ENCODE data around the gene KXD1. TPM values are rescaled to one million over a fixed set of nuclear protein-coding genes. Genes with fewer than 3 reads are reported as not detected.
"Not testable (repeated sequence)": the region's sequence is repeated elsewhere in the genome, so short reads cannot be mapped to it uniquely, and the experiment has no call there.

Gene KXD1
- total RNA-seq, 1 donor from 2014 or later, result 43.9 TPM

- intact Hi-C loops (cut with micrococcal nuclease), result no loop called here
- ATAC-seq, result no peak
Observed at GRCh38 chr19:18568367-18568766, 10.7 kb downstream of the KXD1 start.

GRCh38 chr19:18571564-18572344 lies 14.1 kb downstream of the KXD1 start, which contains the start of gene UBA52:
Gene UBA52 (plus strand): TSS chr19:18571857. CDS start chr19:18573301, 1,444 bp downstream.
- DNase-seq, result peak; percentile 99
- intact Hi-C loops (cut with micrococcal nuclease), result no loop called here
- ATAC-seq, result peak; percentile 97

More at GRCh38 chr19:18568367-18568766, 10.7 kb downstream of the KXD1 start:
- DNase-seq, result no peak

- DNase-seq (no peak), ATAC-seq (no peak)
- intact Hi-C loops (cut with micrococcal nuclease), result no loop called here
Observed at GRCh38 chr19:18574691-18575291, 17.1 kb downstream of the KXD1 start.

GRCh38 chr19:18576383-18576782 lies 18.7 kb downstream of the KXD1 start:
- no peak for DNase-seq
- no peak for ATAC-seq
- intact Hi-C loops (cut with micrococcal nuclease), result no loop called here

GRCh38 chr19:18577365-18577914 lies 19.8 kb downstream of the KXD1 start:
- DNase-seq, result no peak

DNA sequence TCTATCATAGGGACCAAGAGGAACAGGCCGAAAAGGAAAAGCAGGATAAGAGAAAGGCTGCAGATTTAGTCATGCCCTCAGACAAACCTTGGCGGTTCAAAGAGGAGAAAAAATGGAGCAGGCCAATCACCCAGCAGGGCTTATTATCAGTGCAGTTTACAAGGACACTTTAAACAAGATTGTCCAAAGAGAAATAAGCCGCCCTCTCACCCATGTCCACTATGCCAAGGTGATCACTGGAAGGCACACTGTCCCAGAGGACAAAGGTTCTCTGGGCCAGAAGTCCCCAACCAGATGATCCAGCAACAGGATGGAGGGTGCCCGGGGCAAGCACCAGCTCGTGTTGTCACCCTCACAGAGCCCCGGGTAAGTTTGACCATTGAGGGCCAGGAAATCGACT lies 22.6 kb downstream of the KXD1 start:
- intact Hi-C loops (cut with micrococcal nuclease), result no loop called here
- DNase-seq (no peak), ATAC-seq (no peak)

More at GRCh38 chr19:18577365-18577914, 19.8 kb downstream of the KXD1 start:
- no peak for ATAC-seq
- intact Hi-C loops (cut with micrococcal nuclease), result no loop called here

DNA sequence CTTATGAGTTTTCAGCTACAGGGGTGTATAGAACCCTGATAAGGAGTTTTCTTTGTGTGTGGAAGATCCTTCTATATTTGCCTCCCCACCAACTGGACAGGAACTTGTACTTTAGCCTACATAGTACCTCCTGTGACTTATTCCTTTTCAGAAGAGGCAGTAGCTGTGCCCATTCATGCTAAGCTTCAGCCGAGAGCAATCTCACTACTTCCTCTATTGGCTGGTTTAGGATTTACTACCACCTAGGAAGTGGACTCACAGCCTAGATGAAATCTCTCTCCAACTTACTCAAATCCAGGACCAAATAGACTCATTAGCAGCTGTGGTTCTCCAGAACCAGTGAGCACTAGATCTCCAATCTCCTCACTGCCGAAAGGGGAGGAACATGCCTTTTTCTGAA lies 28.6 kb downstream of the KXD1 start:
- no peak for ATAC-seq
- no peak for DNase-seq
- intact Hi-C loops (cut with micrococcal nuclease), result no loop called here

DNA sequence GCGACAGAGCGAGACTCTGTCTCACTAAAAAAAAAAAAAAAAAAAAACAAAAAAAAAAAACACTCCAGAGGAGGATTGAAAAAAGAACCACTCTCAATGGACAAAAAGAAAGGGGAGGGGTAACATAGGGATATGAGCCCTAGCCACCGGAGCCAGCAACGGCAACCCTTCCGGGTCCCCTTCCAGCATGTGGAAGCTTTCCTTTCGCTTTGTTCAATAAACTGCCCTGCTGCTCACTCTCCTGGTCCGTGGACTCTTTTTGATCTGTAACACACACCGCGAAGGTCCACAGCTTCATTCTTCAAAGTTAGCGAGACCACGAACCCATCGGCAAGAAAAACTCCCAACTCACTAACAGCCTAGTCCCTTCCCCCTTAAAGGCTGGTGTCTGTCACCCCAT lies 29.9 kb downstream of the KXD1 start:
- DNase-seq (no peak), ATAC-seq (no peak)
- intact Hi-C loops (cut with micrococcal nuclease), result no loop called here

GRCh38 chr19:18587962-18588610 lies 30.4 kb downstream of the KXD1 start:
- intact Hi-C loops (cut with micrococcal nuclease), result no loop called here
- DNase-seq (no peak), ATAC-seq (no peak)

GRCh38 chr19:18588611-18589379 lies 31.1 kb downstream of the KXD1 start, which contains the start of gene REX1BD:
Gene REX1BD (plus strand): TSS chr19:18588798. CDS start chr19:18588802, 4 bp downstream.
- ATAC-seq, result peak; percentile 92
- peak; percentile 92 for DNase-seq
- intact Hi-C loops (cut with micrococcal nuclease), result no loop called here

DNA sequence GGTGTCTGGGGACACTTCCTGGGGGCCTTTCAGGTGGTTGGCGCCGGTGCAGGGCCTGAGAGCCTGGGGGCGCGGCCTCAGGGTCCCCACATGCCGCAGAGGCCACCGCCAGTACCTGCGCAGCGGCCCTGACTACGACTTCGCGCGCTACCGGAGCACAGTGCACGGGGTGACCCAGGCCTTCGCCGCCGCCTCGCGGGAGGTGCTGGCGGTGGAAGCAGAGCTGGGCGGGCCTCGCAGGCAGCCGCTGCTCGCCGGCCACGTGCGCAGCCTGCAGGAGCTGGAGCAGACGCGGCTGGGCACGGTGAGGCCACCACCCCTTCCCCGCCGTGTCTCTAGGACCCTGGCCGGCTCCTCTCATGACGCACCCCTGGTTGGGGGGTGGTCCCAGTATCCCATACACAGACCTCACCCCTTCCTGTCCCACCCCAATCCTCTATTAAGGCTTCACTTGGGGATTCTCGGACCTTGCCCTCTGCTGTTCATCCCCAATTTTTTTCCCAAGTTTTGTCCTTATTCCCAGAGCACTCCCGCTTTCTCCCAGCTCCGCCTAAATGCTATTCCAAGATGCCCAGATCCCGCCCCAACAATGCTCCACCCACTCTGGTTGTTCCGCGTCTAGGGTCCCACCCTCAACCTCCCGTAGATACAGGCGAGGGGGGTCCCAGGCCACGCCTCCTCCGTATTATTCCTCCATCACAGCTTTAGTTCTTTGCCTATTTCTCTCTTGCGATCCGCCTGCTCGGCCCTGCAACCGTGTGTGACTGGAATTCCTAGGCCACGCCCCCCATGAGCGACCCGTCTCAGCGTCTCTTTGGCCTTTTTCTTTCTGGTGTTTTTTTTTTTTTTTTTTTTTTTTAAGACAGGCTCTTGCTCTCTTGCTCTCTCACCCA lies 32.0 kb downstream of the KXD1 start:
- intact Hi-C loops (cut with micrococcal nuclease), result loop anchor here (10.0 kb wide), 1 partner anchor 255 kb away; no protein-coding TSS in a partner anchor
- peak; percentile 72 for ATAC-seq

GRCh38 chr19:18590273-18591272 lies 32.9 kb downstream of the KXD1 start:
- intact Hi-C loops (cut with micrococcal nuclease), result loop anchor here (10.0 kb wide), 1 partner anchor 254 kb away; no protein-coding TSS in a partner anchor
- ATAC-seq, result no peak
- DNase-seq, result peak; percentile 52

More for the DNA sequence above, 32.0 kb downstream of the KXD1 start:
- peak; percentile 80 for DNase-seq

- intact Hi-C loops (cut with micrococcal nuclease), result loop anchor here (10.0 kb wide), 1 partner anchor 253 kb away; no protein-coding TSS in a partner anchor
- ATAC-seq (no peak), DNase-seq (no peak)
Observed at GRCh38 chr19:18591735-18592385, 34.2 kb downstream of the KXD1 start.

GRCh38 chr19:18592732-18593131 lies 35.1 kb downstream of the KXD1 start:
- not testable (repeated sequence) for ATAC-seq, DNase-seq
- intact Hi-C loops (cut with micrococcal nuclease), result loop anchor here (10.0 kb wide), 1 partner anchor 252 kb away; no protein-coding TSS in a partner anchor

DNA sequence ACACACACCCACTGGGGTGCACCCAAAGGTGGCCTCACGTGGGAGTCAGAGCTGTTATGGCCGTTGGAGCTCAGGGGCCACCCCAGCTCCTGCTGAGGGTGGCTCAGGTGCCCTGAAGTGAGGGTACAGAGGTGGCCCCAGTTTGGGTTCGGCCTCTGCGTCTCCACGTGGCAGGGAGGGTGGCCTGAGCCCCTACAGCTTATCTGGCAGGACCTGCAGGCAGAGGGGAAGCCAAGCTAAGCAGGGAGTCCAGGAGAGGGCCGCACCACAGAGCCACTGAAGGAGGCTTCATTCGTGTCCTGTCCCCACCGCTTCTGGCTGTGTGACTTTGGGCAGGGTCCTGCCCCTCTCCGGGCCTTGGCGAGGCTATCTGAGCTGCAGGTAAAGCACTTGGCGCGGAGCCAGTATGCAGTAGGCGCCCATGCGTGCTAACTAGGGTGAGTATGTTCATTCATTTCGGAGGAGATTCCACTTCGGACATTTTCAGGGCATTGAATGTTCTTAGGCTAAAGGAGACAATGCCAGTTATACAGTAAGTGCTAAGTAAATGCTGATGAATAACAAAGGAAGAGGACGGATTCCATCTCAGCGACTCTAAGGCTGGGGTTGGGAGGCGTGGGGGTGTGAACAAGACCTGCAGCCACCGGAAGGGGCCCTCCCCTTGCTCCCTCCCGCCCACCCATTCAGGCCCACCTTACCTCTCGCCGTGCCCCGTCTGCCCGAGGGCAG lies 35.9 kb downstream of the KXD1 start:
- DNase-seq (peak; percentile 46), ATAC-seq (no peak)
- intact Hi-C loops (cut with micrococcal nuclease), result loop anchor here (10.0 kb wide), 1 partner anchor 251 kb away; no protein-coding TSS in a partner anchor
